ENCODE results near the gene MICAL3. TPM values are rescaled to one million over a fixed set of nuclear protein-coding genes. Genes with fewer than 3 reads are reported as not detected.

MICAL3 gene
- polyA plus RNA-seq, 1 of the 3 experiments (the other 2 are of a cell fraction) = 83.1 TPM

- no peaks in the 10 kb centered on the region for H3K27me3 ChIP-seq (ENCODE audit: insufficient read depth)
- no peak for TF ChIP-seq IRF3 (IDR thresholded peaks at IDR 0.05; ENCODE audit: low read depth, low read length)
- no peak for TF ChIP-seq ELF1 (IDR thresholded peaks at IDR 0.05)
- TF ChIP-seq SIN3A (IDR thresholded peaks at IDR 0.05; ENCODE audit: borderline replicate concordance, low read depth, low read length) = no peak
- TF ChIP-seq RFX5 (IDR thresholded peaks at IDR 0.05; ENCODE audit: low read length) = no peak
- TF ChIP-seq RXRA (IDR thresholded peaks at IDR 0.05; ENCODE audit: borderline replicate concordance, low read depth) = no peak
- no peak for TF ChIP-seq TAF1 (IDR thresholded peaks at IDR 0.05; ENCODE audit: borderline replicate concordance, low read depth, low read length)
- no peak for TF ChIP-seq YY1 (IDR thresholded peaks at IDR 0.05; ENCODE audit: low read depth)
- no peak for TF ChIP-seq POLR2AphosphoS5 (IDR thresholded peaks at IDR 0.05; ENCODE audit: low read depth, low read length)
- no peak for TF ChIP-seq PBX3 (IDR thresholded peaks at IDR 0.05)
- TF ChIP-seq RCOR1 (IDR thresholded peaks at IDR 0.05; ENCODE audit: low read length) = no peak
- TF ChIP-seq GATA2 (CRISPR knock-in tag; IDR thresholded peaks at IDR 0.05) = no peak
- no peak for TF ChIP-seq USF2 (IDR thresholded peaks at IDR 0.05; ENCODE audit: borderline replicate concordance, low read depth, low read length)
- no peak for TF ChIP-seq ZBTB33 (IDR thresholded peaks at IDR 0.05; ENCODE audit: borderline replicate concordance, low read depth)
- no peak for TF ChIP-seq MXI1 (IDR thresholded peaks at IDR 0.05; ENCODE audit: low read depth, low read length)
- no peak for TF ChIP-seq FOXM1 (IDR thresholded peaks at IDR 0.05; ENCODE audit: low read depth)
- no peak for TF ChIP-seq FOSL2 (IDR thresholded peaks at IDR 0.05; ENCODE audit: borderline replicate concordance, low read depth)
- POLR2A ChIA-PET = interaction anchor here (0.5 kb wide), 1 partner anchor 11 kb away, joined by 4 read pairs; no protein-coding TSS in a partner anchor
- no peak overlapping the region for H2AFZ ChIP-seq (ENCODE audit: low read depth)
- H3K9ac ChIP-seq = no peak overlapping the region
- H3K4me1 ChIP-seq (ENCODE audit: control insufficient read depth in 1 of 2, insufficient read depth in 2 of 2, low read depth in 1 of 2, low read length in 1 of 2) = peaks cover 0 to 54% of the 10 kb centered on the region in 2 experiments; a peak in 2 of 4 replicates
- no peaks in the 10 kb centered on the region for H3K9me2 ChIP-seq
- no peak overlapping the region for H3K4me3 ChIP-seq (ENCODE audit: low read depth in 2 of 2, low read length in 1 of 2)
- no peaks in the 10 kb centered on the region for H3K9me3 ChIP-seq
- peak overlapping the region in 1 of 2 experiments; percentile 57; a peak in 2 of 4 replicates for H3K27ac ChIP-seq (ENCODE audit: low read depth in 2 of 2, low read length in 1 of 2)
- H3K79me2 ChIP-seq (ENCODE audit: insufficient read depth) = peaks cover 97% of the 10 kb centered on the region
- peaks cover 0 to 4% of the 10 kb centered on the region in 2 experiments for H3K36me3 ChIP-seq (replicated peaks in 1 of 2; ENCODE audit: control insufficient read depth in 1 of 2, insufficient read depth in 2 of 2, low read length in 1 of 2)
- no peak for DNase-seq
- H4K20me1 ChIP-seq (ENCODE audit: insufficient read depth) = peaks cover 68% of the 10 kb centered on the region
- CTCF ChIA-PET = interaction anchor here (1.0 to 1.8 kb wide), 5 partner anchors 9 to 85 kb away, joined by 3 to 5 read pairs (median 3); partner anchors contain the start of gene MICAL3
- no peaks in the 10 kb centered on the region for H3F3A ChIP-seq (replicated peaks; ENCODE audit: insufficient read depth)
- no peak overlapping the region for H3K4me2 ChIP-seq
- WGBS (ENCODE audit: low lambda C conversion rate) = 96% methylated on average over 3 of the region's 3 CpGs
Measured at GRCh38 chr22:17939011-17939410, 85.3 kb downstream of the MICAL3 start.
